Measurements from ENCODE around the gene NPM3. TPM values are rescaled to one million over a fixed set of nuclear protein-coding genes. Genes with fewer than 3 reads are reported as not detected.

NPM3 gene
- total and polyA plus RNA-seq, 2 of the 8 experiments (the other 6 are each of a cell fraction or from before 2014, with no cell fraction given), result 127 to 175 TPM

GRCh38 chr10:101760510-101760909 is 22.7 kb downstream of the NPM3 start (continued):
- TF ChIP-seq NANOG (IDR thresholded peaks at IDR 0.05; ENCODE audit: insufficient read depth, low read depth, low read length, poor library complexity, severe bottlenecking) (no peak), CHD1 (IDR thresholded peaks at IDR 0.05; ENCODE audit: low read depth, low read length) (no peak), EZH2 (IDR thresholded peaks at IDR 0.05; ENCODE audit: low read depth, low read length, severe bottlenecking) (no peak)

All from H1 (cell line).